WTC11 (cell line): ENCODE measurements around the gene KDM2B.

Source experiments
- ATF3 ChIP-seq: sonication (generic); formaldehyde crosslinking; conservative IDR thresholded peaks from 2 replicates; pipeline ENCODE4 v1.8.1; 2022; ENCODE audit warnings: mild to moderate bottlenecking, missing genetic modification reagents
- CREB1 ChIP-seq: sonication (generic); formaldehyde crosslinking; IDR thresholded peaks from 2 replicates; pipeline ENCODE4 v1.8.0; 2023; ENCODE audit warnings: mild to moderate bottlenecking, missing genetic modification reagents
- CTCF ChIP-seq: fragments of 200-600 bp; IDR thresholded peaks from 2 replicates; pipeline ENCODE4 v1.8.0; 2022; ENCODE audit warnings: antibody characterized with exemption
- ELF4 ChIP-seq: sonication (generic); formaldehyde crosslinking; IDR thresholded peaks from 2 replicates; pipeline ENCODE4 v1.8.1; 2022; ENCODE audit warnings: low read depth, mild to moderate bottlenecking, moderate library complexity, missing genetic modification reagents
- FOXK1 ChIP-seq: sonication (generic); formaldehyde crosslinking; IDR thresholded peaks from 2 replicates; pipeline ENCODE4 v1.8.0; 2022; ENCODE audit warnings: mild to moderate bottlenecking, moderate library complexity, missing genetic modification reagents
- FOXP4 ChIP-seq: sonication (generic); formaldehyde crosslinking; IDR thresholded peaks from 2 replicates; pipeline ENCODE4 v1.8.0; 2022; ENCODE audit warnings: mild to moderate bottlenecking, missing genetic modification reagents
- JAZF1 ChIP-seq: fragments of 250-450 bp; sonication (Bioruptor Pico); IDR thresholded peaks from 2 replicates; pipeline ENCODE4 v1.9.0; 2021; ENCODE audit warnings: moderate library complexity, mild to moderate bottlenecking, inconsistent platforms
- NFE2L1 ChIP-seq: sonication (generic); formaldehyde crosslinking; IDR thresholded peaks from 2 replicates; pipeline ENCODE4 v1.8.1; 2023; ENCODE audit warnings: missing genetic modification reagents
- TEAD4 ChIP-seq: sonication (generic); formaldehyde crosslinking; IDR thresholded peaks from 2 replicates; pipeline ENCODE4 v1.8.0; 2022; ENCODE audit warnings: mild to moderate bottlenecking, missing genetic modification reagents
- ZNF396 ChIP-seq: fragments of 250-450 bp; sonication (Bioruptor Pico); IDR thresholded peaks from 2 replicates; pipeline ENCODE4 v1.8.0; 2021; ENCODE audit warnings: mild to moderate bottlenecking, moderate library complexity, borderline replicate concordance
- TF ChIP-seq, protein P1 (sequence below): sonication (generic); formaldehyde crosslinking; IDR thresholded peaks from 2 replicates; pipeline ENCODE4 v1.8.0; 2022; ENCODE audit warnings: mild to moderate bottlenecking, missing genetic modification reagents

- TF ChIP-seq CTCF = no peak
- TF ChIP-seq, protein P1, sequence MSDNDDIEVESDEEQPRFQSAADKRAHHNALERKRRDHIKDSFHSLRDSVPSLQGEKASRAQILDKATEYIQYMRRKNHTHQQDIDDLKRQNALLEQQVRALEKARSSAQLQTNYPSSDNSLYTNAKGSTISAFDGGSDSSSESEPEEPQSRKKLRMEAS = no peak
- no peak for TF ChIP-seq CREB1
- no peak for TF ChIP-seq JAZF1 (CRISPR knock-in tag)
- TF ChIP-seq FOXK1 (CRISPR knock-in tag) = no peak
- no peak for TF ChIP-seq TEAD4 (CRISPR knock-in tag)
- TF ChIP-seq ELF4 (CRISPR knock-in tag) = no peak
- no peak for TF ChIP-seq FOXP4
- no peak for TF ChIP-seq ATF3 (CRISPR knock-in tag)
- no peak for TF ChIP-seq ZNF396 (CRISPR knock-in tag)
- TF ChIP-seq NFE2L1 = no peak
These were observed 51.6 kb downstream of the KDM2B start for GRCh38 chr12:121529184-121529583.
